Activated T-helper 1 cell treated with Interleukin-2 at 50 U/mL for 16 hours (primary cell): Measurements from ENCODE around the gene VTA1.
A peak's percentile ranks its signal among the peaks of the same experiment; 100 is the strongest.
"Not testable (repeated sequence)": the region's sequence is repeated elsewhere in the genome, so short reads cannot be mapped to it uniquely, and the experiment has no call there.

Experiments
- DNase-seq: peaks from one replicate; pipeline ENCODE4 v3.0.0-alpha.2; 2020; ENCODE audit warnings: low read depth

Gene VTA1

DNA sequence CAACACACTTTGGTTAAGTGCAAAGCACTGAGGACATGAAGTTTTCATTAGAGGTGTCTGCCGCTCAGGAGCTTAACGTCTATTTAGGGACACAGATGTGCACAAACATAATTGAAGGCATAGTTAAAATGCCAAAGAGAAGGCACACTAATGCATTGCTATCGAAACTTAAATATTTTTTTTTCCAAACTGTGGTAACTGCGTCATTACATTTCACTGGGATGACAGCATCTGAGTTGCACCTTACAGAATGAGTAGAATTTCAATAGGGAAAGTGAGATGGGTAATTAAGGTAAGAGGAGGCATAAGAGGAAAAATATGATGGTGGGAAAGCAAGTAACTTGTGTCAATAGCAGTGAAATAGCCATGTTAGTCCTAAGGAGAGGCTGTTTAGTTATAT lies 79.7 kb downstream of the VTA1 start:
- no peak for DNase-seq

- not testable (repeated sequence) for DNase-seq
Measured at GRCh38 chr6:142229518-142230270, 82.6 kb downstream of the VTA1 start.

GRCh38 chr6:142232206-142233044 lies 85.4 kb downstream of the VTA1 start:
- DNase-seq, result peak; percentile 0

- DNase-seq, result no peak
Measured at GRCh38 chr6:142233945-142234682, 87.1 kb downstream of the VTA1 start.

- DNase-seq, result no peak
Measured at GRCh38 chr6:142235272-142235671, 88.2 kb downstream of the VTA1 start.

DNA sequence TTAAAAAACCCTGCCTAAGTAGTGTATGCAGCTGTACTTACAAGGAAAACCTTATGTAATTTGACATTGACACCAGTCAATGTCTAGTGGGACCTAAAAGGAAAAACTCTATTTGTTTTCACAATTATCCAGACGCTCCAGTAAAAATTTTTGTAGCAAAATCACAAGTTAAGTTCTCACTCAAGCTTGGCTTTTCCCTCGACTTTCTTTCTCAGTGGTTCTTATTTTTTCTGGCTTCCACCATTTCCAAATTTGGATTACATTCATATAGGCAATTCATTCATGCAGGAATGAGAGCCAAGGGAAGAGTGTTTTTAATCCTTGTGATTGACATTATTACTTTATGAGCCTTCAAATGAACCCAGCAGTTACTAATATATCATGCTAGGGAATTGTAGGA lies 88.7 kb downstream of the VTA1 start:
- no peak for DNase-seq

DNA sequence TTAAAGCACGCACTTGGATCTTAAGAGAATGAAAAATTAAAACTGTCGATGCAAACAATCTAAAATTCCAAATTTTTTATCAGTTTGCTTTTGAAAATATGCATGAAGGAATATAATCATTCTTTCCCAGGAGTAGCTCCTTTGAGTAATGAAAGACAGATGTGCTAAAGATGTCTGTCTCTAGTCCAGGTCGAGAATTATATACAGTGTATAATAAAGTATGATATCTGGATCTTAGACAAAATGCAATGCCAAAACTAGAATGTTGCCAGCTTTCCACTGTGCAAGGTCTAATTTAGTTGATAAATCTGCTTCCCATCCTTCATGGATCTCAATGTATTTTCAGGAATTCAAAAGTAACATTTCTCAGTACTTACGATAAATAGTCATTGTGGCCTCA lies 89.6 kb downstream of the VTA1 start:
- no peak for DNase-seq

- no peak for DNase-seq
Measured at GRCh38 chr6:142238881-142239280, 91.8 kb downstream of the VTA1 start.

DNA sequence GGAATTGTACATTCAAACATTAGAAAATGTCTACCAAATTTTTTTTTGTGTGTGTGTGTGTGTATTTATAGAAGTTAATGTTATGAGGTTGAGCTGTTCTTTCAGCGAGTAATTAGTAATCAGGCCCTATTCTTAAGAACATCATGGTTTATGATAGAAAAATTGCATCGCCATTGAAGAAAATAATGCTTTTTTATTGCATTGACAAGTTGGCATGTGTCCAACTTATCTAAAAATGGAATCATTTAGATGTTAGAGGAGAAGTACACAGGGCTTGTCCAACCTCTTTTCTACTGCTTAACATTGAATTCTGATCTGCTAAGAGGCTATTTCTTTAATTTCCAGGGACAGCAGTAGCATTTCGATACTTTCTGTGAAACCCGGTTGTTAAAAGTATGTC lies 93.1 kb downstream of the VTA1 start:
- no peak for DNase-seq

- no peak for DNase-seq
Measured at GRCh38 chr6:142241061-142241460, 94.0 kb downstream of the VTA1 start.

- DNase-seq, result no peak
Measured at GRCh38 chr6:142242269-142242668, 95.2 kb downstream of the VTA1 start.

GRCh38 chr6:142246960-142247359 lies 99.9 kb downstream of the VTA1 start:
- DNase-seq, result no peak

DNA sequence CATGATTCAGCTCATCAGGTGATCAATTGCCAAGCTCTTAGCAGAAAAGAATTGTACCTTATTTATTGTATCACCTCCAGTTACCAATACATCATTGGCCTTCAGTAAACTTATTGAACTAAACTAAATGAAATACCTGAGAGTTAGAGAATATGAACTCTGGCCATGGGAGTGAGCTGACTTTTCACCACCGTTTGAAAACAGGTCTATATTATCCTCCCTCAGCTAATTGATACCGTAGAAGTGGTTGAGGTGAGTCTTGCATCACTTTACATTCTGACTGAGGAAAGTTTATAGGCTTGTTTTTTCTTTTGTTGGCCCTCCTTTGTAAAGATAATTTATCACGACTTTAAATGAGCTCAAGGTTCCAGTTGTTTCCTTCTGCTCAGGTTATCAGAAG lies 102.2 kb downstream of the VTA1 start:
- no peak for DNase-seq

DNA sequence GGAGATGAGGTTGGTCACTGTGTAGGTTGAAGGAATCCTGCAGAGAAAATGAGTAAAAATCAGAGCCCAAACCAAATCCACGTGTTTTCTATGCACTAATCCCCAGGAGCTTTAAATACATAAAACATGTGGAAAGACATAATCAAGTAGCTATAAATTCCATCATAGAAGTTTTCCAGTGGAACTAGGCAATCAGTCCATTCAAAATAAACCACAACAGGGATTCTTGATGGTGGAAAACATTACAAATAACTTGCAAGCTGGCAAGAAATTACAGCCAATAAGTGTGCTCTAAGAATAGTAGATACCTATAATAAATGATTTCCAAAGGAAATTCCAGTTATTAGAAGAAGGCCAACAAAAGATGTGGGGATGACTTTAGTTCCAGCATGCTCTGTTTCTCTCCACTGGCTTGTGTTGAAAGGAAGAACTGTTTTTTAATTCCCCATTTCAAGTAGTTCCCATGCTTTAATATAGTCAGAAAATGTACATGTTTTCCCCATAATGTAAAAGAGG lies 104.9 kb downstream of the VTA1 start:
- DNase-seq, result no peak

GRCh38 chr6:142254513-142254912 lies 107.5 kb downstream of the VTA1 start:
- no peak for DNase-seq

DNA sequence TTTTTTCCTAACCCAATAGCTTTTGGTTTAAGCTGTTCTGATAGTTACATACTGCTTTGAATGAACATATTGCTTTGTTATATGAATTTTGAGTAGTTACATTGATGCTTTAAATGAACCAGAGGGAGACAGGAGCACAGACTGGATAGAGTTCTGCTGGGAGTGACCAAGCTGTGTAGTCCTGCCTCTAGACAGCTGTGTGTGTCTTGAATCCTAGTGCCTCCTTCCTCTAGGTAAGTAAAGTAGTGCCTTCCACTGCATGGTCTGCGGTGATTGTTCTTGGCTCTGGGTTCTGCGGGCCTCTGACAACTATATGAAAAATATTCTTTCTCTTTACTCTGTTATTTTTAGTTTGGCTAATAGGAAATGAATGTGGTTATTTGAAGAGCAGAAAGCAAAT lies 108.7 kb downstream of the VTA1 start:
- no peak for DNase-seq

DNA sequence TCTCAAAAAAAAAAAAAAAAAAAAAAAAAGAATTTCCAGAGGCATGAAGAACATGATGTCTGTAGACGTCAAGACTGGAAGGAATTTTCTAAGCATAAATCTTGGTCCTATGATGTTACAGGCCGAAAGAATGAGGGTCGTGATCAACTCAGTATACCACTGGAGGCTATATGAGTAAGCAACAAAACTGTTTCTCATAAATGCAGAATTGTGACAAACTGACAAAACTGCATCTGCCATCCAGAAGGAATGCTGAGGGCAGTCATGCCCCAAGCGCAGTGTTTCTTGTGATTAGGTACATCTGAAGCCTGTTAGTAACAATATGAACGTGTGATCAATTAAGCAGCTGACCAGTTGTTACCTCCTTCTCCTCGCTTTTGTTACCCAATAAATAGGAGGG lies 111.2 kb downstream of the VTA1 start:
- no peak for DNase-seq

GRCh38 chr6:142258757-142259156 lies 111.7 kb downstream of the VTA1 start:
- DNase-seq, result no peak

GRCh38 chr6:142260748-142261147 lies 113.7 kb downstream of the VTA1 start:
- DNase-seq, result no peak

GRCh38 chr6:142262231-142262630 lies 115.2 kb downstream of the VTA1 start:
- DNase-seq, result no peak

- no peak for DNase-seq
Measured at GRCh38 chr6:142265476-142265875, 118.4 kb downstream of the VTA1 start.

- no peak for DNase-seq
Measured at GRCh38 chr6:142266060-142266459, 119.0 kb downstream of the VTA1 start.

- DNase-seq, result no peak
Measured at GRCh38 chr6:142271476-142271875, 124.4 kb downstream of the VTA1 start.
